Measurements from ENCODE around the gene PDE10A.

DNA sequence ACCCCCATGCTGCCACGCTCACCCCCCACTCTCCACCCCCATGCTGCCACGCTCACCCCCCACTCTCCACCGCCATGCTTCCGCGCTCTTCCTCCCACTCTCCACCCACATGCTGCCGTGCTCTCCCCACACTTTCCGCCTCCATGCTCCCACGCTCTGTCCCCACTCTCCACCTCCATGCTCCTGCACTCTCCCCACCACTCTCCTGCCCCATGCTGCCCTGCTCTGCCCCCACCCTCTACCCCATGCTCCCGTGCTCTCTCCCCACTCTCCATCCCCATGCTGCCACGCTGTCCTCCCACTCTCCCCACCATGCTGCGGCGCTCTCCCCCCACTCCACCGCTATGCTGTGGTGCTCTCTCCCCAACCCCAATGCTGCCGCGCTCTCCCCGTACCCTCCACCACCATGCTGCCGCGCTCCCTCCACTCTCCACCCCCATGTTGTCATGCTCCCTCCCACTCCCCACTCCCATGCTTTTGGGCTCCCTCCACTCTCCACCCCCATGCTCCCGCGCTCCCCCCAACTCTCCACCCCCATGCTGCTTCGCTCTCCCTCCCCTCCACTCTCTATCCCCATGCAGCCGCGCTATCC is 46.0 kb upstream of the PDE10A start:
- TF ChIP-seq, protein P1, sequence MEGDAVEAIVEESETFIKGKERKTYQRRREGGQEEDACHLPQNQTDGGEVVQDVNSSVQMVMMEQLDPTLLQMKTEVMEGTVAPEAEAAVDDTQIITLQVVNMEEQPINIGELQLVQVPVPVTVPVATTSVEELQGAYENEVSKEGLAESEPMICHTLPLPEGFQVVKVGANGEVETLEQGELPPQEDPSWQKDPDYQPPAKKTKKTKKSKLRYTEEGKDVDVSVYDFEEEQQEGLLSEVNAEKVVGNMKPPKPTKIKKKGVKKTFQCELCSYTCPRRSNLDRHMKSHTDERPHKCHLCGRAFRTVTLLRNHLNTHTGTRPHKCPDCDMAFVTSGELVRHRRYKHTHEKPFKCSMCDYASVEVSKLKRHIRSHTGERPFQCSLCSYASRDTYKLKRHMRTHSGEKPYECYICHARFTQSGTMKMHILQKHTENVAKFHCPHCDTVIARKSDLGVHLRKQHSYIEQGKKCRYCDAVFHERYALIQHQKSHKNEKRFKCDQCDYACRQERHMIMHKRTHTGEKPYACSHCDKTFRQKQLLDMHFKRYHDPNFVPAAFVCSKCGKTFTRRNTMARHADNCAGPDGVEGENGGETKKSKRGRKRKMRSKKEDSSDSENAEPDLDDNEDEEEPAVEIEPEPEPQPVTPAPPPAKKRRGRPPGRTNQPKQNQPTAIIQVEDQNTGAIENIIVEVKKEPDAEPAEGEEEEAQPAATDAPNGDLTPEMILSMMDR (conservative IDR thresholded peaks at IDR 0.05): no peak
- TF ChIP-seq ZFX (IDR thresholded peaks at IDR 0.05): no peak
